NCI-H748 (cell line): ENCODE measurements around the gene MAP3K15.

Experiments used
- DNase-seq: peaks from one replicate; lab custom pipeline; 2025; ENCODE audit not compliant: unreplicated experiment; lab: John Stamatoyannopoulos, UW

Gene MAP3K15

DNA sequence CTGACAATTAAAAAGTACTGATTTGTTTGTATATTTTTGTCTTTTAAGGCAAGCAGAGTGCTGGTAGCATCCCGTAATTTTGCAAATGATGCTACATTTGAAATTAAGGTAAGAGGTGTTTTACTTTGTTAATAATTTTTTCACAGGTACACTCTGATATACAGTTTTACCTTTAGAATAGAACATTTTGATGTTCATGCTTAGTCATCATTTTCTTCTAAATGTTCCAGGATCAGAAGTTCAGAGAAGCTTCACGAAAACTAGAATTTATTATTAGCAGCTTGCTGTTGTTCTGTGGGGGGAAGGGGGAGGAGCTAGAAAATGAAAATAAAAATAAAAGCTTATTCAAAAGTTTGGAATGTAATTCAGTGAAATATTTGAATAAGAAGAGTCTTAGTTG is 166.0 kb downstream of the MAP3K15 start:
- DNase-seq, result no peak

DNA sequence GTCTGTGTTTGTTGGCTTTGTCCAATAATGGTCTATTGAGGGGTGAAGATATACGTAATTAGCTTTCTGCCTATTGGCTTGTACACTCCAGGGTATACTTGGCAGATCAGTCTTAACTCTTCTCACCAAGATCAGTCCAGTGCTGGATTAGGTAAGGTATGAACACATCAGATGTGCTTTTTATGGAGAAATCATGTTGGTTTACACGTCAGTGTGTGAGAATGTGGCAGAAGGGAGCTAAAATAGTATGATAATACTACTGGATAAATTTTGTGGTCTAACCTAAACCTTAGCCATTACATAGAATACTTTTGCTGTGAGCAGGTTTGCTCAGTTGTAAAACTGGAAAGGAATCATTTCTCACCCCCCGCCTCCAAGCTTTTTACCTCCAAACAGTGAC is 167.4 kb downstream of the MAP3K15 start:
- DNase-seq, result no peak

DNA sequence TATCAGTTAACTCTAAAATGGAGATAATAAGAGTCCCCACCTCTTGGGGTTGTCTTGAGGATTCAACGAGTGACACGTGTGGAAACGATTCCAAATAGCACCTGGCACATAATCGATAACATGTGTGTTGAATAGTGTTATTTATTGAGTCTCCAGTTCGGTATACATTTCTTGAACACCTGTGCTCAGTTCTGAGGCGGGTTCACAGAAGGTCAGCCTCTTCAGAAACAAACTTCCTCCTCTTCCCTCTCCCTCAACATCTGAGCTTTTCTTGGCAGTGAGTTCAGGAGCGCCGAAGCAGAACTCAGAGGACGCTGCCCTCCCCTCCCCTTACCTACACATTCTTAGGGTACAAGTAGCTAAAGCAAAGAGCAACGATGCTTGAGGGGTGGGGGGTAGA is 170.6 kb downstream of the MAP3K15 start:
- no peak for DNase-seq

DNA sequence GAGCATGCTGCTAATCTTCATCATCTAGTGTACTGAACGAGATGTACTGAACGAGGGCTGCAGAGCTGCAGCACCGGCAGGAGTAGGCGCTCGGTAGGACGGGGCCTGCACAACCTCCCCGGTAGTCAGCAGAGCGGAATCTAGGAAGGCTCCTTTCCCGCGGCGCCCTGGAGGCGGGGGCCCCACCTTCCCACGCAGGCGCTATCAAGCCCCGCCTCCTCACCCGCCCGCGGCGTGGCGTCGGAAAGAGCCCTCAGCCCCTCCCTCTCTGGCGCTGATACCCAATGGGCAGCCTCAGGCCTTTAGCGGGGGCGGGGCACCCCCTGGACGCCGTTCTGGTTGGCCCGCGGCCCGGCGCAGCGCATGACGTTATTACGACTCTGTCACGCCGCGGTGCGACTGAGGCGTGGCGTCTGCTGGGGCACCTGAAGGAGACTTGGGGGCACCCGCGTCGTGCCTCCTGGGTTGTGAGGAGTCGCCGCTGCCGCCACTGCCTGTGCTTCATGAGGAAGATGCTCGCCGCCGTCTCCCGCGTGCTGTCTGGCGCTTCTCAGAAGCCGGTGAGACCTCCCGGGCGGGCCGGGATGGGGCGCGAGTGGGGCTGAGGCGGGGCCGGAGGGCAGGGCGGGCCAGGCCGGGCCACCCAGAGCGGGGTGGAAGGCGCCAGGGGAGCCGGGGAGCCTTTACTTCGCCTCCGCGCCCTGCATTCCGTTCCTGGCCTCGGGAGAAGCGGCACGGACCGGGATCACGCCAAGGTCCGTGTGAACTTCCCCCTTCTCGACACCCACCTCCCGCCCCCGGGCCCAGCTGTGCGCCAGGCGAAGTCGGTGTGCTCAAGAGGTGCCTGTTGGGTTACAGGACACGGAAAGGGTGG is 171.5 kb downstream of the MAP3K15 start, which contains the start of gene PDHA1:
TSS of gene PDHA1 (plus strand) at position 393 of the 874 bp plus-strand sequence. CDS start at position 504, 111 bp downstream.
- DNase-seq, result peak; percentile 96

DNA sequence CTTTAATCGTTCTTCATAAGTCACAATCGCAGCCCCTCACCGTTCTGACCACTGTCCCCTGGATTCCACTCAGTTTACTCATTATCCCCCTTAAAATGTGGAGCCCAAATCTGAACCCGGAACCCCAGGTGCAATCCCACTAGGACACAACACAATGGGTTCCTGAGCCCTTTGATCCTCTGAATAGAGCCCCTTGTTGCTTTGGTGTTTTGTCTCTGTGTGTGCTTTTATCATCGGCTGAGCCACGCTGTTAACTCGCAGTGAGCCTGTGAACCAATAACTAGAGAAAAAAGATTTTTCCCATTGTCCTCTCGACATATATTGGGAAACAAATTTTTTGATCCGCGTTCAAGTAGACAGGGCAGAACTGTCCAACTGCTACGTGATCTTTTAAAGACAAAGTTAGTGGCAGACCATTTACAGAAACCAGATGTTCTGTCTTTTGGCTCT is 172.2 kb downstream of the MAP3K15 start:
- DNase-seq, result peak; percentile 36

DNA sequence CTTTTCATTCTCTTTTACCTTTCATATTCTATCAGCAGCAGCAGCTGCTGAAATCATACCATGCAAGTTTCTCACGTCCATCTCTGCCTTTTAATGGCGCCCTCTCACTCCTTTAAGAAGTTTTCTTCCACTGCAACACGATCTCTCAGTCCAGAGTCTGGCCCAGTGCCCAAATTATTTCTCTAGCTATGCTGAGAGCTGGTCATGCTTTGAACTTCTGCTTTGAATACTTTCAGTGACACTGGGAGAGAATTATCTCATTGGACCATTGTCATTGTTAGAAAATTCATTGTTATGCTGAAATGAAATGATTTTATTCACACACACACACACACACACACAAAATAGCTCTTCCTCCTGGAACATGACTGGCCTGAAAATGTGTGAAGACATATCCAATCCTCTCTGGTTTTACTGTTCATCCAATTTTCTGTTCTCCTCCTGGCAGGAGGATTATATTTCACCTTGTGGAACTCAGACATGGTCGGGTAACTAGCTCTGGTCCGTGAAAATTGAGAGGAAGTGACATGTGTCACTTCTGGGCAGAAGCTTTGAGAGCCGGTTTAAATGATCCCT is 172.9 kb downstream of the MAP3K15 start:
- DNase-seq, result no peak

DNA sequence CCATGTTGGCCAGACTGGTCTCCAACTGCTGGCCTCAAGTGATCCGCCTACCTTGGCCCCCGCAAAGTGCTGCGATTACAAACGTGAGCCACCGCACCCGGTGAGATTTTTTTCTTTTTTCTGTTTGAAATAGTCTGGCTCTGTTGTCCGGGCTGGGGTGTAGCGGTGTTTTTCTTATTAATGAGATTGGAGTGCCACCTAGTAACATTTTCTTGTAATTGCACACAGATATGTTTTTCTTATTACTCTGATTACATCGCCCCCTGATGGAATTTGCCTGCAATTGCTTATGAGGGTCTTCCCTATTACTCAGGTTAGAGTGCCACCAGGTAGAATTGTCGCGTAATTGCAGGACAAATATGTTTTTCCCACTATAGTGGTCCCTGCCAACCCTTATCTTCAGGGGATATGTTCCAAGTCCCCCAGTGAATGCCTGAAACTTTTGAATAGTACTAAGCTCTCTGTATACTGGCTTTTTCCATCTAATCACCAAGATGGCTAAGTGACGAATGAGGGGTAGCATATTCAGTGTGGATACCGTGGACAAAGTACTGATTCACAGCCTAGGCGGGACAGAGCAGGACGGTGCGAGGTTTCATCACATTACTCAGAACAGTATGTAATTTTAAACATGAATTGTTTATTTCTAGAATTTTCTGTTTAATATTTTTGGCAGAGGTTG is 180.2 kb downstream of the MAP3K15 start:
- DNase-seq, result peak; percentile 76

DNA sequence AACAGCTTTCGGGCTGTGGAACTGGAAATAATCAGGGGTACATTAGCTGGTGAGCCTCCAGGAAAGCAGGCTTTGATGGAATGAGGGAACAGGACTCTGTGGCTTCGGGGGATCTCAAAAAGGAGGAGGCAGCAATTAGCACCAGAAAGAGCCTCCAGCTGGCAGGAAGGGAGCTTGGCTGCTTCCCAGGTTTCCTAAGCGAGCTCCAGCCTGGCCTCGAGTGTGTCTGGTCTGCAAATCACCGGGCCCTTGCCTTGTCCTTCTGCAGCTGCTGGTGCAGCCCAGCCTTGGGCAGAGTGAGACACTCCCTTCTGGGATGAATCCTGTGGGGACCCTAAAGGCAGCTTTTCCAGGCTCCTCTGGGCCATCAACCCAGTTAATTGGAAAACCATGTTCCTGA is 182.3 kb downstream of the MAP3K15 start:
- DNase-seq, result peak; percentile 14

DNA sequence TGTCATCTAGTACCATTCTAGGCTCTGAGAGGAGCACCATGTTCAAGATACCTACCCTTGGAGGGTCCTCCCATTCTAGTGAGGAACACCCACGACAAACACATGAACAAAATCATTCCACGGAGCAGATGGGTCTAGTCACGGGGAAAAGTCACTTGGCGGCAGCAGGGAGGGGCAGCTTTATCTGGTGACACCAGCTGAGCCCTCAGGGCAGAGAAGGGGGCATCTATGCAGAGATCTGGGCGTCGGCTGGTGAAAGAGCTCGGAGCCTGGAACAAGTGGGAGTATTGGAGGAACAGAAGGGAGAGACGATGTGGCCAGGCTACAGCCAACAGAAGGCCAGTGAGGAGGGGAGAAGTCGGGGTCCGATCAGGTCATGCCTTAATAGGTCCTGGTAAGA is 183.5 kb downstream of the MAP3K15 start:
- DNase-seq, result no peak

DNA sequence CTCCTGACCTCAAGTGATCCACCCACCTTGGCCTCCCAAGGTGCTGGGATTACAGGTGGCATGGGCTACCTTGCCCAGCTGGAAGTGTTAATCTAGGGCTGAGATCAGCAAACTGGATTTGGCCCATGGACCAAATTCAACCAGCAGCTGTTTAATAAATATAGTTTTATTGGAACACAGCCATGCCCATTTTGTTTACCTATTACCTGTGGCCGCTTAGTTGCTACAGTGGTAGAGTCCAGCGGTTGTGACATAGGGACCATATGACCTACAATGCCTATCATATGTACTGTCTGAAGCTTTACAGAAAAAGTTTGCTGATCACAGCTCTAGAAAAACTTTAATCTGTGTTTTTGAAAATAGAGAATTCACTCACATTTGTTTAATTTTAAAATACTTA is 188.7 kb downstream of the MAP3K15 start:
- no peak for DNase-seq
